K562 (cell line): Measurements from ENCODE around the gene HLA-DMB. TPM values are rescaled to one million over a fixed set of nuclear protein-coding genes. Genes with fewer than 3 reads are reported as not detected.
"Not testable (repeated sequence)": the region's sequence is repeated elsewhere in the genome, so short reads cannot be mapped to it uniquely, and the experiment has no call there.

Experiments
- ATAC-seq: fragments of 200-7000 bp; cut with Tn5 transposase; 3 replicates; pipeline ENCODE4 v1.9.1; 2020; ENCODE audit warnings: moderate library complexity
- BruUV-seq: library from RNA; stranded (reverse); fragments of 400-500 nt; replicated peaks from 2 replicates; lab custom pipeline; 2021; lab: Mats Ljungman, UMichigan
- CTCF ChIA-PET: fragments of 300-600 bp; formaldehyde crosslinking; extraction: SDS; loops from one replicate; lab custom pipeline; 2021; ENCODE audit warnings: low intra/inter-chr PET ratio; lab: Yijun Ruan, JAX
- POLR2A ChIA-PET: fragments of 300-600, 350-650 bp; sonication (Branson Sonifier 250); formaldehyde crosslinking; extraction: SDS; loops from one replicate; lab custom pipeline; 2021; ENCODE audit warnings: antibody characterized with exemption, inconsistent platforms; lab: Yijun Ruan, JAX
- DNase-seq, 4 experiments: peaks; one replicate each; pipeline versions ENCODE4 v3.0.0 to v3.0.0-alpha.2; 2011 to 2018; ENCODE audit warnings: low spot score in 3 of 4, mixed read lengths in 3 of 4; ENCODE audit errors: extremely low read depth in 1 of 4
- FAIRE-seq: peaks from 2 replicates; lab custom pipeline; 2011; peaks lifted over from hg19 to GRCh38; lab: Jason Lieb, UNC
- H2AFZ ChIP-seq: 2 replicates; pipeline ENCODE4 v1.6.0; 2011; ENCODE audit warnings: low read depth, low read length, control low read depth, inconsistent platforms
- H3K27ac ChIP-seq: fragments of 200-600 bp; 3 replicates; pipeline ENCODE4 v1.8.0; 2011; ENCODE audit warnings: low read depth, mild to moderate bottlenecking, control low read depth, inconsistent platforms, low read length, moderate library complexity, mixed read lengths; ENCODE audit errors: extremely low read depth
- H3K27me3 ChIP-seq, 2 experiments: fragments of 300-600 bp in 1 of 2; 2 replicates in 1 of 2; 3 replicates in 1 of 2; pipeline versions ENCODE4 v1.6.0 to v1.8.0; 2011; ENCODE audit warnings: inconsistent platforms in 2 of 2, low read length in 2 of 2, mild to moderate bottlenecking in 1 of 2, mixed read lengths in 1 of 2, moderate library complexity in 1 of 2; ENCODE audit not compliant: control insufficient read depth in 2 of 2, insufficient read depth in 2 of 2
- H3K36me3 ChIP-seq: fragments of 300-600 bp; 3 replicates; pipeline ENCODE4 v1.8.0; 2011; ENCODE audit warnings: mild to moderate bottlenecking, low read length, inconsistent platforms; ENCODE audit not compliant: control insufficient read depth, insufficient read depth
- H3K4me1 ChIP-seq, 2 experiments: fragments of 200-600 bp in 1 of 2; replicated peaks in 1 of 2; 2 replicates in 1 of 2; 3 replicates in 1 of 2; pipeline versions ENCODE4 v1.5.1 to v1.8.0; 2011; ENCODE audit warnings: inconsistent platforms in 2 of 2, low read length in 2 of 2, mild to moderate bottlenecking in 1 of 2, mixed read lengths in 1 of 2, moderate library complexity in 1 of 2; ENCODE audit not compliant: control insufficient read depth in 2 of 2, insufficient read depth in 2 of 2
- H3K4me2 ChIP-seq: 2 replicates; pipeline ENCODE4 v1.6.1; 2011; ENCODE audit warnings: low read length, control low read depth, inconsistent platforms, mixed read lengths; ENCODE audit not compliant: insufficient read depth
- H3K4me3 ChIP-seq: fragments of 200-600 bp; sonication (generic), shearing (Covaris generic); 2 replicates; pipeline ENCODE4 v1.5.1; 2016; ENCODE audit warnings: control low read depth, inconsistent platforms
- H3K79me2 ChIP-seq: fragments of 200-600 bp; 3 replicates; pipeline ENCODE4 v1.8.0; 2011; ENCODE audit warnings: low read length, inconsistent platforms; ENCODE audit not compliant: control insufficient read depth, insufficient read depth
- H3K9ac ChIP-seq, 2 experiments: 2 replicates each; pipeline versions ENCODE4 v1.6.0 to v1.6.1; 2011; ENCODE audit warnings: low read depth in 2 of 2, low read length in 2 of 2, control low read depth in 1 of 2, inconsistent platforms in 1 of 2, mild to moderate bottlenecking in 1 of 2, mixed read lengths in 1 of 2; ENCODE audit not compliant: insufficient read depth in 1 of 2
- H3K9me1 ChIP-seq: one replicate; pipeline ENCODE4 v1.6.0; 2011; ENCODE audit warnings: inconsistent platforms, mild to moderate bottlenecking, low read length, moderate library complexity; ENCODE audit not compliant: control insufficient read depth, insufficient read depth
- H3K9me3 ChIP-seq: replicated peaks from 2 replicates; pipeline ENCODE4 v1.5.1; 2011; ENCODE audit warnings: low read depth, low read length, inconsistent platforms; ENCODE audit not compliant: control insufficient read depth, insufficient read depth
- H4K20me1 ChIP-seq: replicated peaks from 2 replicates; pipeline ENCODE4 v1.6.1; 2011; ENCODE audit warnings: low read length, inconsistent platforms, mixed read lengths; ENCODE audit not compliant: control insufficient read depth, insufficient read depth
- ATF1 ChIP-seq, 2 experiments: fragments of 450-650 bp in 1 of 2; IDR thresholded peaks; 2 replicates each; pipeline ENCODE4 v1.6.1; 2016; ENCODE audit warnings: missing compliant biosample characterization in 1 of 2, missing genetic modification characterization in 1 of 2
- CEBPG ChIP-seq, 3 experiments: fragments of 200-800 bp in 1 of 3; sonication (Bioruptor generic) in 1 of 3; sonication (generic) in 1 of 3; formaldehyde crosslinking in 1 of 3; IDR thresholded peaks in 2 of 3; conservative IDR thresholded peaks in 1 of 3; 2 replicates each; pipeline versions ENCODE4 v1.6.1 to v1.8.0; 2016 to 2022; ENCODE audit warnings: missing compliant biosample characterization in 2 of 3, missing genetic modification characterization in 2 of 3, mild to moderate bottlenecking in 1 of 3, missing genetic modification reagents in 1 of 3
- SETDB1 ChIP-seq: IDR thresholded peaks from one replicate; pipeline ENCODE4 v1.6.1; 2012; ENCODE audit warnings: low read length, control low read depth, inconsistent platforms
- TARDBP ChIP-seq: fragments of 450-650 bp; IDR thresholded peaks from 2 replicates; pipeline ENCODE4 v1.6.1; 2016
- ZNF316 ChIP-seq: fragments of 450-650 bp; IDR thresholded peaks from 2 replicates; pipeline ENCODE4 v1.6.1; 2016
- ZNF384 ChIP-seq: IDR thresholded peaks from 2 replicates; pipeline ENCODE4 v1.6.1; 2012; ENCODE audit warnings: low read depth, low read length, improper control_type of control experiment
- WGBS: fragments of 100-300 bp; shearing (Covaris generic); methylation state at CpG from one replicate; pipeline ENCODE4 v1.1.6; 2016; ENCODE audit warnings: low coverage, mixed read lengths; ENCODE audit not compliant: insufficient coverage; ENCODE audit errors: missing lambda C conversion rate; 5-methylcytosine and 5-hydroxymethylcytosine counted together
- in situ Hi-C: fragments of 300-500 bp; cut with MboI; formaldehyde crosslinking; loops from 4 replicates; pipeline ENCODE4 v1.15.0; 2018; ENCODE audit warnings: inconsistent platforms, mixed read lengths
- intact Hi-C: fragments of 100-400 bp; cut with micrococcal nuclease; formaldehyde crosslinking; loops from 2 replicates; pipeline ENCODE4 v1.14.2; 2022
- polyA plus RNA-seq, 8 experiments: library from polyadenylated mRNA; depleted of rRNA in 4 of 8; stranded (reverse) in 5 of 8; unstranded in 3 of 8; fragments of >200 nt; fragmentation: Nextera tagmentation in 2 of 8; fragmentation: Illumina TruSeq in 1 of 8; extraction: Ambion mirVana in 2 of 8; extraction: Trizol in 1 of 8; gene quantifications; 2 replicates each; pipeline versions ENCODE4 v1.2.1 to v1.2.3, GENCODE V29; 2011 to 2014; ENCODE audit warnings: inconsistent platforms in 1 of 8, missing spikeins in 1 of 8
- total RNA-seq, 7 experiments: library from RNA; depleted of rRNA in 6 of 7; stranded (reverse); fragments of >200 nt in 6 of 7; fragmentation: Illumina TruSeq in 2 of 7; extraction: Trizol in 2 of 7; gene quantifications; 2 replicates each; pipeline versions ENCODE4 v1.2.1 to v1.2.3, GENCODE V29; 2011 to 2021; ENCODE audit warnings: low replicate concordance in 1 of 7

The HLA-DMB gene
- total and polyA plus RNA-seq, 9 of the 15 experiments (the other 6 are each of a cell fraction or from before 2014, with no cell fraction given), result 0.38 TPM; not detected in 8

DNA sequence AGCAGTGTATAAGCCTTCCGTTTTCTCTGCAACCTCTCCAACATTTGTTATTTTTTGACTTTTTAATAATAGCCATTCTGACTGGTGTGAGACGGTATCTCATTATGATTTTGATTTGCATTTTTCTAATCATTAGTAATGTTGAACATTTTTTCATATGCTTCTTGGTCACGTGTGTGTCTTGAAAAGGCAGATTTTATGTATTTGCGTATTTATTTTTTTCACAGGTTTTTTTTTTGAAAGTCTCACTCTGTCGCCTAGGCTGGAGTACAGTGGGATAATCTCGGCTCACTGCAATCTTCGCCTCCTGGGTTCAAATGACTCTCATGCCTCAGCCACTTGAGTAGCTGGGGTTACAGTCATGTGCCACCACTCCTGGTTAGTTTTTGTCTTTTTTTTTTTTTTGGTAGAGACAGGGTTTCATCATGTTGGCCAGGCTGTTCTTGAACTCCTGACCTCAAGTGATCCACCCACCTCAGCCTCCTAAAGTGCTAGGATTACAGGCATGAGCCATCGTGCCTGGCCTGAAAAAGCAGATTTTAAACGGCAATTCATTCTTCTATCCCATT lies 1.8 kb upstream of the HLA-DMB start:
- H3K36me3 ChIP-seq; H4K20me1 ChIP-seq; H2AFZ ChIP-seq; FAIRE-seq; H3K9me1 ChIP-seq; H3K79me2 ChIP-seq; DNase-seq; intact Hi-C loops; H3K9me3 ChIP-seq; H3K27ac ChIP-seq; ATAC-seq; H3K4me1 ChIP-seq; BruUV-seq; H3K4me3 ChIP-seq; H3K4me2 ChIP-seq; H3K9ac ChIP-seq; in situ Hi-C loops; TF ChIP-seq CEBPG (CRISPR knock-in tag; IDR thresholded peaks at IDR 0.05): not testable (repeated sequence)
- TF ChIP-seq ZNF384 (0 out of 2 replicates have a peak, but pooled peaks have one; percentile 23), CEBPG (tag; conservative IDR thresholded peaks at IDR 0.05 in 1 of 2, IDR thresholded peaks at IDR 0.05 in 1 of 2) (0 out of 4 replicates have a peak, but pooled peaks of 1 of the 2 experiments have one; percentile 28)
- WGBS, result 13% methylated on average over 9 of the region's 9 CpGs
- ChIA-PET CTCF (interaction anchor here (0.8 kb wide), 1 partner anchor 8 kb away, joined by 5 read pairs; no protein-coding TSS in a partner anchor), POLR2A (interaction anchor here (1.1 to 2.2 kb wide), 7 partner anchors 10 to 39 kb away, joined by 3 to 12 read pairs (median 5); partner anchors contain the start of gene HLA-DMA)
- peaks cover 14 to 25% of the 10 kb centered on the region in 2 experiments for H3K27me3 ChIP-seq

DNA sequence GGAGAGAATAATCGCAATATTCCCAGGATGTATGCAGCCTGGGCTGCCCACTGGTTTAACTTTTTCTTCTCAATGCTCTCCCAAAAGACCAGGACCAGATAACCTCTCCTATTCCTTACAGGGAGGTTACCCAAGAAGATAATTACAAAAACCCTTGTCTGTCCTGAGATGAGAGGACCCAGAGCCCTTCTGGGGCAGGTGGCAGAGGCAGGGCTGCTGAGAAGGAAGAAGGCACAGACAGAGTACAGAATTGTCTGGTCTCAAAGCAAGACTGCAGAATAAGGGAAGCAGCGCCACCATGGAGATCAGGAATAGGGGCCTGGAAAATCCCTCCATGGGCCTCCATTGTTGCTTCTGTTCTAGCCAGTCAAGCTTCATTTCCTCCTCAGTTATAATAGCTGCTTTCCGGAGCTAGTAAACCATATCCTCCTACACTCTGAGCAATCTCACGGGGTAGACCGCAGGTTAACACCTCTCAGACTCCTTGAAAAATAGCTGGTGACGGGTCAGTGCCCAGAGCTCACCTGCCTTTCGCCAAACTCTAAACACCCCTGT lies 463 bp upstream of the HLA-DMB start:
- H3K27me3 ChIP-seq, result peaks cover 25 to 36% of the 10 kb centered on the region in 2 experiments
- H3K27ac ChIP-seq, result no peak overlapping the region
- intact Hi-C loops, result no loop called here
- H2AFZ ChIP-seq, result no peak overlapping the region
- no peaks in the 10 kb centered on the region for H4K20me1 ChIP-seq
- in situ Hi-C loops, result no loop called here
- no peaks in the 10 kb centered on the region for H3K4me1 ChIP-seq
- TF ChIP-seq TARDBP, result no peak
- TF ChIP-seq ATF1 (CRISPR knock-in tag; IDR thresholded peaks at IDR 0.05), result no peak
- peak; percentile 36 for TF ChIP-seq ATF1 (tag; IDR thresholded peaks at IDR 0.05)
- no peak for TF ChIP-seq ZNF316
- TF ChIP-seq SETDB1, result no peak
- H3K4me2 ChIP-seq, result no peak overlapping the region
- no peaks in the 10 kb centered on the region for H3K9me3 ChIP-seq
- H3K9me1 ChIP-seq, result no peaks in the 10 kb centered on the region
- no peaks in the 10 kb centered on the region for H3K36me3 ChIP-seq
- POLR2A ChIA-PET, result interaction anchor here (0.6 to 3.2 kb wide), 11 partner anchors 8 to 103 kb away, joined by 3 to 12 read pairs (median 4); partner anchors contain the start of genes HLA-DMA and TAP2
- 11% methylated on average over 7 of the region's 7 CpGs for WGBS
- DNase-seq (no peak), ATAC-seq (peak; percentile 25; the same call in 2 of the 3 replicates), FAIRE-seq (no peak)
- no peak overlapping the region for H3K9ac ChIP-seq
- no TSS peak for BruUV-seq
- H3K4me3 ChIP-seq, result no peak overlapping the region
- no peaks in the 10 kb centered on the region for H3K79me2 ChIP-seq
- CTCF ChIA-PET, result interaction anchor here (0.7 kb wide), 1 partner anchor 11 kb away, joined by 3 read pairs; no protein-coding TSS in a partner anchor
